ENCODE results near the gene MOGAT3. TPM values are rescaled to one million over a fixed set of nuclear protein-coding genes. Genes with fewer than 3 reads are reported as not detected.

MOGAT3 gene
- total and polyA plus RNA-seq, 2 experiments from 2014 or later = 6.3 to 14.0 TPM

- peaks cover 97% of the 10 kb centered on the region for H3K27me3 ChIP-seq
- H3K27ac ChIP-seq = no peak overlapping the region
- H3K36me3 ChIP-seq (replicated peaks; ENCODE audit: insufficient read depth, low read depth) = no peaks in the 10 kb centered on the region
- H2AFZ ChIP-seq = no peak overlapping the region
- H3K9me2 ChIP-seq (replicated peaks; ENCODE audit: insufficient read depth) = no peaks in the 10 kb centered on the region
- H3K79me2 ChIP-seq = no peaks in the 10 kb centered on the region
- no peak overlapping the region for H3K4me2 ChIP-seq
- peaks cover 20% of the 10 kb centered on the region for H3K4me1 ChIP-seq (ENCODE audit: insufficient read depth)
- H3K9me3 ChIP-seq (ENCODE audit: low read depth) = no peaks in the 10 kb centered on the region
- no peak for DNase-seq (ENCODE audit: low spot score)
- TF ChIP-seq CTCF (IDR thresholded peaks at IDR 0.05; ENCODE audit: poor library complexity) (no peak), EZH2 (IDR thresholded peaks at IDR 0.05; ENCODE audit: borderline replicate concordance) (peak; percentile 76)
- 8% methylated on average over 27 of the region's 28 CpGs for WGBS (ENCODE audit: low lambda C conversion rate, missing lambda C conversion rate)
- H3K4me3 ChIP-seq = no peak overlapping the region
- H4K20me1 ChIP-seq (ENCODE audit: insufficient read depth, poor library complexity, severe bottlenecking) = no peaks in the 10 kb centered on the region
These were observed 26.4 kb downstream of the MOGAT3 start for GRCh38 chr7:101174322-101174854.

GRCh38 chr7:101173752-101174244, 27.0 kb downstream of the MOGAT3 start:
- Histone ChIP-seq H4K20me1 (ENCODE audit: insufficient read depth, poor library complexity, severe bottlenecking) (no peaks in the 10 kb centered on the region), H3K27ac (no peak overlapping the region), H3K36me3 (replicated peaks; ENCODE audit: insufficient read depth, low read depth) (no peaks in the 10 kb centered on the region), H3K9me2 (replicated peaks; ENCODE audit: insufficient read depth) (no peaks in the 10 kb centered on the region), H3K9me3 (ENCODE audit: low read depth) (no peaks in the 10 kb centered on the region), H2AFZ (no peak overlapping the region), H3K79me2 (no peaks in the 10 kb centered on the region), H3K4me3 (no peak overlapping the region), H3K4me2 (peak overlapping the region; percentile 68), H3K27me3 (peaks cover 97% of the 10 kb centered on the region), H3K4me1 (ENCODE audit: insufficient read depth) (peaks cover 20% of the 10 kb centered on the region)
- 13% methylated on average over 11 of the region's 16 CpGs for WGBS (ENCODE audit: low lambda C conversion rate, missing lambda C conversion rate)
- TF ChIP-seq EZH2 (IDR thresholded peaks at IDR 0.05; ENCODE audit: borderline replicate concordance) (no peak), EZH2phosphoT487 (IDR thresholded peaks at IDR 0.05; ENCODE audit: low read depth, severe bottlenecking, unreplicated experiment) (peak; percentile 17), CTCF (IDR thresholded peaks at IDR 0.05; ENCODE audit: poor library complexity) (no peak)
- no peak for DNase-seq (ENCODE audit: low spot score)

- H3K36me3 ChIP-seq (replicated peaks; ENCODE audit: insufficient read depth, low read depth) = no peaks in the 10 kb centered on the region
- no peak for TF ChIP-seq EZH2 (IDR thresholded peaks at IDR 0.05; ENCODE audit: borderline replicate concordance)
- TF ChIP-seq EZH2phosphoT487 (IDR thresholded peaks at IDR 0.05; ENCODE audit: low read depth, severe bottlenecking, unreplicated experiment) = peak; percentile 14
- no peak for TF ChIP-seq CTCF (IDR thresholded peaks at IDR 0.05; ENCODE audit: poor library complexity)
- no peak overlapping the region for H3K4me3 ChIP-seq
- H3K4me1 ChIP-seq (ENCODE audit: insufficient read depth) = peaks cover 20% of the 10 kb centered on the region
- DNase-seq (ENCODE audit: low spot score) = peak; percentile 46
- H3K27me3 ChIP-seq = peaks cover 98% of the 10 kb centered on the region
- no peaks in the 10 kb centered on the region for H3K9me2 ChIP-seq (replicated peaks; ENCODE audit: insufficient read depth)
- peak overlapping the region; percentile 70 for H3K4me2 ChIP-seq
- no peak overlapping the region for H3K27ac ChIP-seq
- H4K20me1 ChIP-seq (ENCODE audit: insufficient read depth, poor library complexity, severe bottlenecking) = no peaks in the 10 kb centered on the region
- WGBS (ENCODE audit: low lambda C conversion rate, missing lambda C conversion rate) = 6% methylated on average over 49 of the region's 53 CpGs
- no peak overlapping the region for H2AFZ ChIP-seq
- H3K79me2 ChIP-seq = no peaks in the 10 kb centered on the region
- no peaks in the 10 kb centered on the region for H3K9me3 ChIP-seq (ENCODE audit: low read depth)
These were observed 27.7 kb downstream of the MOGAT3 start for GRCh38 chr7:101172854-101173751.
